Left renal cortex interstitium (tissue), 4 donors: Measurements from ENCODE around the gene ATG10. TPM values are rescaled to one million over a fixed set of nuclear protein-coding genes. Genes with fewer than 3 reads are reported as not detected.
"Not testable (repeated sequence)": the region's sequence is repeated elsewhere in the genome, so short reads cannot be mapped to it uniquely, and the experiment has no call there.

Experiments used
- DNase-seq, 4 donors: peaks; one replicate each; pipeline ENCODE4 v3.0.0-alpha.2; 2013; ENCODE audit warnings: low read depth in 4 of 4, low spot score in 2 of 4, missing footprints in 1 of 4
- polyA plus RNA-seq, 4 donors: library from polyadenylated mRNA; unstranded; fragments of 120-200 nt; gene quantifications; one replicate each; pipeline ENCODE4 v1.2.1, GENCODE V29; 2013; ENCODE audit not compliant: insufficient read length in 4 of 4

ATG10 gene
- polyA plus RNA-seq, 4 donors = 10.2 to 17.8 (median 12.8) TPM

DNA sequence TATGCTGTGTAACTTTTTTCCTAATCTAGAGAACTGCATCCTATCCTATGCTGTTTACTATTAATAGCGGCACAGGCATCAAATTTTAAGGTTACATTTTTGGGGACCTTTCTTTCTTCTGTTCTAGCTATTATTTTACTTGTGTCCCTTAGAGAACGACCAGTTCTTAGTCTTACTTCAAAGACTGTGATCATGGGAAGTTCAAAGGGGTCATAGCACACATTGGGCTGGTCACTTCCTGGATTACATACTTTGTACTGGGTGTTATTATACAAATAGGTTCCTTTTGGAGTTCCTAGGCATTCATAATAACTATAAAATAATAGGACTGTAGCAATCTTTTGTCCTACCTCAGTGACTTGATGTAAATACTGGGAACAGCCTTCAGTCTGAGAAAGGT lies 297.5 kb downstream of the ATG10 start:
- not testable (repeated sequence) for DNase-seq

DNA sequence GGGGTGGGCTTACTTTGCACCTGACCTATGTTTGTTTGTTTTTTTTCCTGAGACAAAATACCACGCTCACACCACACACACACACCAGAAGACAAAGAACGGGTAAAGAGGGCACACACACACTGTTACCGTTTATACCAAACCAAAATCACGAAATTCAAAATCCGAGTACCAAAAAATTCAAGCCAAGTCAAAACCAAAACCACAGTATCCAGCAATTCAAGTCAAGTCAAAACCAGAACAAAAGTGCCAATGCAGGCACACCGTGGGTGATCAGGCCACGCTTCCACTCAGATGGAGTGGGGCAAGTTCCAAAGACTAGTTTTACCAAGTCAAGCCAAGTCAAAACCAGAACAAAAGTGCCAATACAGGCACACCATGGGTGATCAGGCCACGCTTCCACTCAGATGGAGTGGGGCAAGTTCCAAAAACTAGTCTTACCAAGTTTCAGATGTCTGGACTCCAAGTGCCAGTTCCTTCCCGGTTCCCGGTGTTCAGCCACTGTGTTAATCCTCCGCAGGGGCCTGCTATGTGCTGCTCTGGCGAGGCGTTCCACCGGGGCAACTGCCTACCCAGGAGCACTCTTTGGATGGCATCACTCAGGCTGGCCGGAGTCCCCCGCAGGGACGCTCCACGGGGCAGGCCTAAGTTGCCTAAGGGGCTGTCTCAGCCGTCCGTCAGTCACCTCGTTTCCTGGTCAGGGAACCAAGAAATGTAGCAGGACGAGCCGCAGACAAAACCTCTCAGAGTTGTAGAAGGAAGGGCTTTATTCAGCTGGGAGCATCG lies 300.9 kb downstream of the ATG10 start:
- DNase-seq = not testable (repeated sequence)

DNA sequence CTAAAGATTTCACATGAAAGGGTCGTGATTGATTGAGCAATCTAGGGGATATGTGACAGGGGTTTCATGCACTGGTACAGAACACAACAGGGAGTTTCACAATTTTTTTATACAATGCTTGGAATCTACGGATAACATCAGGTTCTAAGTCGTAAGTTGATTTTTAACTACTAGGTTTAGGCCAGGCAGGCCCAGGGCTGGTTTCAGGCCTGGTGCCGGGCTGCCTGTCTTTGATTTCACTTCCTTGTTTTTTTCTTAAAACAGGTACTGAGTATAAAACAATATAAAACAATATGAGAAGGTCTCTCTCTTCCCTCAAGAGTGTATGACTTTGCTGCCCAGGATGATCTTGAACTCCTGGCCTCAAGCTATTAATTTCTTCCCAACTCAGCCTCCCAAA lies 301.6 kb downstream of the ATG10 start:
- DNase-seq = not testable (repeated sequence)

DNA sequence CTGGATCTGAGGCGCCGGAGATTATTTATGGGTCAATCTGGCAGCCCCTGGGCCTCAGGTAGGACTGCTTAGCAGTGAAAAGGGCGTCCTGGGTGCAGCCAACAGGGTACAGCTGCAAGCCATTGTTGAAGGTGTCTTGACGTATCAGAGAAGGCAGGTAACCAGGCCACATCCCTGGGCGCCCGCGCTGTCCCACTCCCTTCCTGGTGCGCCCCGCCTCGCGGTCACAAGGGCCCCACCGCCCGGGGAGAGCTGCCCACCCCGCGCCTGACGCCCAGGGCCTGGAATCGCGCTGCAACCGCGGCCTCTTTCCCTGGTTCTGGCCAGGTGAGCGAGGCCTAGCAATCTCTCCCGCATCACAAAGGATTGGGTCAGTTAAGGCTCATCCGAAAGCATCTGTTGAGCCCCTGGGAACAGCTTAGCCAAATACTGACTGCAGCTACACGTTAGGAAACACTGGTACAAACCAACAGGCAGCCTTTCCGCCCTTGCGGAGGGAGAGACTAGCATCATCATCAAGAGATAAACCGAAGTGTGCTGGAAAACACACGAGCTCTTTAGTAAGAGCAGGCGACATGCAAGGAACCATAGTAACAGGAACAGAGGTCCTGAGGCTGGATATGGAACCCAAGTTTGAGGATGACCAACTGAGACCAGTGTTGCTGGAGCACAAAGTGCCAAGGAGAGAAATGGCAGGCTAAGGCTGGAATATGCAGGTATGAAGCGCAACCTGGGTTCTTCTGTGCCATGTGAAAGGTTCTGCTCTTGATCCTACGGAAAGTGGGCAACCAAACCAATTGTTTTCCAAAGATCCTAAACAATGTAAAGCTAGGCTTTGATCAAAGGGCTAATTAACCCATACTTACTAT lies 302.8 kb downstream of the ATG10 start:
- no peak for DNase-seq

DNA sequence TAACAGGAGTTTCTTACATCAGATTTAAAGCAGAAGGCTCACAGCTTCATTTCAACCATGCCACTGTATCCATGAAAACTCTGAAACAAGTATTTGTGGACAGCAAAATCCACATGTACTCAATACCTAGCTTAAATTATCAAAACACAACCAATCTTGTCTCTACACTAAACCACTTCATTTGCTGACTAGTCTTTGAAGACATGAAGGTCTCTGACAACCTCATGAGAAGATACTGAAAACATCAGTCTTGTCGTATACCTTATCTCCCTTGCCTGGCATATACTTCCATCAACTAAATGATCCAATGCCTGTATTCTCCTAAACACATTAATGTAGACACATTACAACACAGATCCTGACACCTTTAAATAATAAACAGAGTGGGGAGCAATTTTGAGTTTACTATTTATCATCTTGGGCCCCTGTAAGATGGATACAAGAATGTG lies 303.4 kb downstream of the ATG10 start:
- DNase-seq = no peak

DNA sequence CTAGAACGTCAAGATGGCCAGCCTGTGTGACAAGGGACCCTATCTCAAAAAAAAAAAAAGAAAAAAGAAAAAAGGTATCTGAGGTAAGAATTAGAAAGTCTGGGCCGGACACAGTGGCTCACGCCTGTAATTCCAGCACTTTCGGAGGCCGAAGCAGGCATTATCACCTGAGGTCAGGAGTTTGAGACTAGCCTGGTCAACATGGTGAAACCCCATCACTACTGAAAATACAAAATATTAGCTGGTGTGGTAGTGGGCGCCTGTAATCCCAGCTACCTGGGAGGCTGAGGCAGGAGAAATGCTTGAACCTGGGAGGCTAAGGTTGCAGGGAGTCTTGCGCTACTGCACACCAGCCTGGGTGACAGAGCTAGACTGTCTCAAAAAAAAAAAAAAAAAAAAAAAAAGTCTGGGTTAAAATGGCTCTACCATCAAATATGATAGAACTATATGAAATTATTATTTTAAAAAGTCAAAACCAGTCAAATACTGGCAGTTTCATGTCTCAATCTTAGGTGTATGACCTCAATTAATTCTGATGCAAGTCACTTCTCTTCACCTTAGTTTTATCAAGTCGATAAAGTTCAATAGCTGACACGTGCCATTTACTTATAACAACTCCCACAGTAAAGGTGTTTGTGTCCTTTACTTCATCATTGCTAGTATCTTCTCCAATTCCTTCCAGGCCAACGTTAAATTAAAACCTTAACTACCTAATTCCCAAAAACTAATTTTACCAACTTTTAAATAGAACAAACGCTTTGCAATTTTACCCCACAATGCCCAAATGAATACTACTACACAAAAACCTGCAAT lies 305.2 kb downstream of the ATG10 start:
- no peak for DNase-seq

DNA sequence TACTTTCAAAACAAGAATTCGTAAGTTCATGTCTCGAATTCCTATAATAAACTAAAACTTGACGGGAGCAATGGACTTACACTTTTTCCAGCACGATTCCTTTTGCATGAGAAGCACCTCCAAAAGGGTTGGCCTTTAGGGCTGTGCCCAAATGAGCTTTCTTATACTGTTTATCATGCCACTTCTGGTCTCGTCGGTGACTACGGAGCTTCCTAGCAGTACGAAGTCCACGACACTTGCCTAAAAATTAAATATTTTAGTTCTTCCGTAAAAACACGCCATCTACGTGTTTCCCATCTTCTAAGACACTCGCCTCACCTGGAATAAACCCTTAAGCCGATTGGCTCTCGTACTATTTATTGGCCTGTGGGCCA lies 305.8 kb downstream of the ATG10 start:
- DNase-seq = peak in 1 of 4 donors; percentile 23

DNA sequence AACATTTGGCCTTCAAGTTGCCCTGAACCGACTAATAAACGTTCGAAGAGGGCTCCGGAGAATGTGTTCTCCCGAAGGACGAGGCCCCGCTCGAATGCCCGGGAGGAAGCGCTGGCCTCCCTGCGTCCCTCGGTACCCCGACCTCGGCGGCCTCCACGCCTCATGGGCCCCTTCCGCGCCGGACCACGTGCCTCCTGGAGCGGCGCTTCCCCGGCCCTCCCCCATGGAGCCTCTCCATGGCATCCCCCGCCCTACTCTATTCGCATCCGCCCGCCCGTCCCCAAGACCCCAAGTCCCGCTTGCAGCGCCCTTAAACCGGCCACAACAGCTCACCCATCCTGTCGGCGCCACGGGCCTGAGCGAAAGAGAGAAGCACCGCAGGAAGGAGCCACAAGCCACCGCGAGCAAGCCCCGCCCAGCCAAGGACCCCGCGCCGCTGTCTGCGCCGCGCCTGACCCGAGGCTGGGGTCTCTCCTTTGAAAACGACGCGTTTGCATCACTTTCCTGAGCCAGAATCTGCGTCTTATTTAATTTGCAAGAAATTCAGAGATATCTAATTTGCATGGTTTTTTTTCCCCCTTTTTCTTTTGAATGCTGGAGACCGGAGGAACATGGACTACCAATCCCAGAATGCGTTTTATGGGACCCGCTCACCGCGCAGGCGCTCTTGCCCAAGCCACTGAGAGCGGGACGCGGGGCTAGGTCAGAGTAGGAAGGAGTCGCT lies 306.3 kb downstream of the ATG10 start, which contains the start of gene RPS23:
TSS of gene RPS23 (minus strand) at position 368 of the 724 bp plus-strand sequence. CDS start at position 337, 31 bp downstream.
- DNase-seq = peak; percentile 91 to 99 (median 94)

DNA sequence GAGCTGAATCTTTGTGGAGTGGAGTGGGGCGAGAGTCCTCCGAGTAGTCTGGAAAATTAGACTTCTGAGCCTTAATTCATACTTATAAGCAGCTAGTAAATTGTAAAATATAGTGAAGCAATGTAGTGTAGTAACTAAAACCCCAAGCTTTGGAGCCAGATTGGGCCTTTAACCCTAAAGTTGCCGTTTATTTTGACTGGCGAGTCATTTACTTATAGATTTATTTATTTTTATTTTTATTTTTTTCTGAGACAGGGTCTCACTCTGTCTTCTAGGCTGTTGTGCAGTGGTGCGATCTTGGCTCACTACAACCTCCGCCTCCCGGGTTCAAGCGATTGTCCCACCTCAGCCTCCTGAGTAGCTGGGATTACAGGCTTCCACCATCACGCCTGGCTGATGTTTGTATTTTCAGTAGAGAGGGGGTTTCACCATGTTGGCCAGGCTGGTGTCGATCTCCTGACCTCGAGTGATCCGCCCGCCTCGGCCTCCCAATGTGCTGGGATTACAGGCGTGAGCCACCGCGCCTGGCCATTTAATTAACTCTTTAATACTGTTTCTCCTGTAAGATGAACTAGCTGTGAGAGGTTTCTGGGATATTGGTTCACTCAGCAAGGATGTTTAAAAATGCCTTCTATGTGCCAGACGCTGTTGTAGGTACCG lies 307.0 kb downstream of the ATG10 start:
- DNase-seq = no peak

DNA sequence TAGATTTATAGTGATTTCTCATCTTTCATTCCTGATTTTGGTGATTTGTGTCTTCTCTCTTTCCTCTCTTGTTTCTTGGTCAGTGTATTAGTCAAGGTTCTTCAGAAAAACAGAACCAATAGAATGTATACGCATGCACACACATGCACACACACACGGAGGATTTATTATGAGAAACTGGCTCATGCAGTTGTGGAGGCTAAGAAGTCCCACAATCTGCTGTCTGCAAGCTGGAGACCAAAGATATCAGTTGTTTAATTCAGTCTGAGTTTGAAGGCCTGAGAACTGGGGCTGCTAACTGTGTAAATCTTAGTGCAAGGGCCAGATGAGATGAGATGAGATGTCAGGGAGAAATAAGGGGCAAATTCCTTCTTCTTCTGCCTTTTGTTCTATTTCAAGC lies 312.1 kb downstream of the ATG10 start:
- no peak for DNase-seq

DNA sequence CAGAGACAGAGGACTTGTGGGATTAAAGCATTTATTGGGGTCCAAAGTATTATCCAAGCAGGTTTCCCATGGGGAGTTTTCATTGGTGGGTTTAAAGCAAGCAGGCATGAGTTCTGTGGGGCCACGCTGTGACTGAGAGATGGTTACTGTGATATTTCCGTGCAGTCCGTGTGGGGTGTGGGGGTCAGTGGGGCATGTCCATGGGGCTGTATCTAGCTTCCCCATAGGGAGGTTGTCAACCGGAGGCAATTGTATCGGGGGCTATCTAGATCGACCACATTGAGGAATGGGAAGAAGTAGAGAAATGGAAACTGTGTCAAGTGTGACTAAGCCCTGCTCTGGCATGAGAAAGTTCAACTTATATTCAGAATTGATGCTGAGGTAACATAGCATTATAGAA lies 313.4 kb downstream of the ATG10 start:
- no peak for DNase-seq

DNA sequence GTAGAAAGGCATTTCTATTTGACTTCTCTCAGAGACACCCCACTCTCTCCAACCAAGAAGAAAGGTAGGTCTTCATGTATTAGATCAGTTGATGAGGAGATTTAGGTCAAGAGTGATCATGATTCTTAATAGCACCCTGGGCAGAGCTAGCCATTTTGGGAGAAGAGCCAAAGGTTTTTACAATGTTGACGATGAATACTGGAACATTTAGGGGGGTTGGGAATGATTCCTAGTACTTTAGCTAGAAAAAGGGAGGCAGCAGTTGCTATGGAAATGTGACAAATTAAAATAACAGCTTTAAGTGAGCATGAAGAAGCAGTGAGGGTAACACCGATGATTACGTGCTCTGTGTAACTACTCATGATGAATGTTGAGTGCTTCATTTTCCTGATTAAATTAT lies 315.8 kb downstream of the ATG10 start:
- no peak for DNase-seq

DNA sequence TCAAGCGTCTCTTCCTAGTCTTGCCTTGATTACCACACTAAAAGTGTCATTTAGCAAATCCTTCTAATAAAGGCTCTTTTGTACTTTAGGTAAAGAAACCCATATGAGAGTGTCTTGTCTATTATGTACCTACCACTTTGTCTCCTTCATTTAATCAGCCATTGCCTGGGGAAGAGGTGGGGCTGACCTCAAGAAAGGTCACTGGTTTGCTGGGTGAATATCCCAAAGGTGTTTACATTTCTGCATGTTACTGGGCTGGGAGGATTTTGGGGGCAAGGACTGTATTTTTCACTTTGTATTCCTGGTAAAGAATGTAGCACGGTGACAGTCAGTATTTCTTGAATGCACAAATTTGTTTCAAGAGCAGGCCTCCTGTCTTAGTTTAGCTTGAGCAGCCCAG lies 318.2 kb downstream of the ATG10 start:
- no peak for DNase-seq

DNA sequence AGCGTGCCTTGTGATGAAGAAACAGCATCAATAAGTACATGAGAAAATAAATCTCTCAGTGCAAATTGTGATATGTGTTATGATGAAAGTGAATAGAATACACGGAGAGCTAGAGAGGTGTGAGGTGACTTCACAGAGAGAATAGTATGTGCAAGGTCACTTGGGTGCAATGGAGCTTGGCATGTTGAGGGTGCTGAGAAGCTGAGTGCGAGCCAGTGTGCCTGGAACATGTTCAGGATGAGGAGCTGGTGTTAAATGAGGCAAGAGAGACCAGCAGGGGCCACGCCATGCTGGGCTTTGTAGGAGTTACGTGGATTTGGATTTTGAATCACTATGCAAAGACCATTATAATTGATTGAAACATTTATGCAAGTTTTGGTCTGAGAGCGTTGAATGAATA lies 319.1 kb downstream of the ATG10 start:
- DNase-seq = no peak

DNA sequence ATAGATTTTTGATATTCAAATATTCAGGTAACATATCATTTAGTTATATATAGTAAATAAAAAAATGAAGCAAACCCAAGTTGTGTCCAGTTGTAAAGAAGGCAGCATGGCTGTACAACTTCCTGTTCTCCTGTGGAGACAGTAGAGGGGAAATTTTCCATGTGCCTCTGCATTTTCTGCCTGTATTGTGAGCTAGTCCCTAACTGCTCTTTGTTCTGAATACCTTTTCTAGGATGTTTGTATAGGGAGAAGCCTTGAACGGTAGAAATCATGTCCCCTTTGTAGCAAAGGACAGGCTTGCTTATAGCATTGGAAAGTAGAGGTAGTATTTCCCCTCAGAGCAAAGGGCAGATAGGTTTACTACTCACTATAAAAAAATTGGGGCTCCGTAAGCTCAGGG lies 319.6 kb downstream of the ATG10 start:
- no peak for DNase-seq

DNA sequence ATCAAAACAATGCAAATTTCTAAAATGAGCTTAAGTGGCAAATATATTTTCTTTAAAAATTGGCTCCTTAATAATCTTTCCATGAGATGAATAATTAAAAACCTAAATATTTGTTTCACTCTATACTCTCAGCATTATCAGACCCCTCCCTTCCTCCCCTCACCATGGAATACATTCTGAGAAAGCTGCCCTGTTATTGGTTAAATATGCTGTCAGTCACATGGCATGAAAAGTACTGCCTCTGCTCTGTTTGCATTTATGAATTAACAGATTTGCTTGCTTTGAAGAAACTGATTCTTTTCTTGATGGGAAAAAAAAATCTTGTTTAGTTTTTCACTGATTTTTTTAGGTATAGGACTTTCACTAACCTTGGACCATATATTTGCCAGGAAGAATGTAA lies 323.3 kb downstream of the ATG10 start:
- no peak for DNase-seq

DNA sequence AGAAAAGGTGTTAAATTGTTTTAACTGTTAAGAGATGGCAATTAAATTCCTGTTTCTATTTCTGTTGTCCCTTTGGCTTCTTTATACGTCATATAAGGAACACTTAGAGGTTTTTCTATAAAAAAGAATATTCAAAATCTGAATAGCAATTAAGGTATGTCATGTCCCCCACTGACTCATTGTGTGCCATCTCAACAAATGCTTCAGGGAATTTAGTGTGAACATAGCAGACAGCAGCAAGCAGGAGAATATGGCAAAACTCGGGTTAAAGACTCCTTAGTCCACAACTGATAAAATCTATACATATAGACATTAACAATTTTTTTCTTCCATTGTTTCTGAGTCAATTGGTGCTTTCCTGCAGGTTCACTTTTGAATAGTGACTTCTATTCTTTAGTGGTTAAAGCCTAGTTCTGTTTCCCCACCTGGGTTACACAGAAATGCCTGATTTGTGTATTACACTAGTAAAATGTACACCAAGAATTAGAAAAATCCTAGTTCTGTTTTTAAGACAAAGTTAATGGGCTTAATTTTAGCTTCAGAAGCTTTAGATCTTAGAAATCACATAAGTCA lies 324.2 kb downstream of the ATG10 start:
- DNase-seq = no peak

DNA sequence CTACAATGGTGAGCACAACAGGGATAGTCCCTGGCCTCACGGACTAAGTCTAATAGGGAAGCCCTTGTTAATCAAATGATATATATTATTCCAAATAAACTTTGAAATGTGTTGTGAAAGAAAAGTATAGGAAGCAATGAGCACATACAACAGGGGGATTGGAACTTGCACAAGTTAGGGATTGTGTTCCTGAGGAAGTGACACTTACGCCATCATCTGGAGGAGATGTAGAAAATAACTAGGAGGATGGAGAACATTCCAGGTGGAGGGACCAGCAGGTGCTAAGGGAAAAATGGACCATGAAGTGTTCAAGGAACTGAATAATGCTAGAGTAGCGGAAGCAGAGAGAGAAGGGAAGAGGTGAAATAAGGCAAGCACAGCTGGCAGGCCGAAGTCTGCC lies 325.1 kb downstream of the ATG10 start:
- DNase-seq = no peak

DNA sequence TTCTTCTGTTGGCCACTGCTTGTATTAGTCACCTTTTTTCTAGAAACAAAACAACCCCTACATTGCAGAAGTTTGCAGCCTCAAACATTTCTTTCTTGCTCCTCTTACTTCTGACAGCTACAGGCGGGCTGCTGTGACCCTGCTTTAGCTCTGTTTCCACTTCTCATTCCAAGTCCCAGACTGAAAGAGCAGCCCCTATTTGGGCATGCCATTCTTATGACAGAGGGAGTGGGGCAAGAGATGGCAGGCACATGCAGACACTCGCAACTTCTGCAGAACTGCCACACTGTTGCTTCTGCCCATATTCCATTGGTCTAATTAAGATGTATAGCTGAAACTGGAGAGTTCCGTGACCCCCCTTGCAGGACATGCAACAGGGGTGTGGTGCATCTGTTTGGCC lies 325.9 kb downstream of the ATG10 start:
- no peak for DNase-seq
